Natural killer cell (primary cell): ENCODE data around the gene SPAG6. TPM values are rescaled to one million over a fixed set of nuclear protein-coding genes. Genes with fewer than 3 reads are reported as not detected.
A peak's percentile ranks its signal among the peaks of the same experiment; 100 is the strongest.

Experiments used
- ATAC-seq, 3 donors: fragments of 150-1000 bp in 2 of 3; fragments of 200-7000 bp in 1 of 3; cut with Tn5 transposase; 1 replicate in 1 of 3; 2 replicates in 2 of 3; pipeline ENCODE4 v1.10.0; 2021; ENCODE audit warnings: mild to moderate bottlenecking in 2 of 3, moderate library complexity in 2 of 3
- DNase-seq, 2 donors: peaks; one replicate each; pipeline versions ENCODE4 v3.0.0 to v3.0.0-alpha.2; 2013 to 2021; ENCODE audit warnings: mixed read lengths in 1 of 2
- H3K27ac ChIP-seq: one replicate; pipeline ENCODE4 v1.5.1; 2013; ENCODE audit warnings: mild to moderate bottlenecking, low read length
- H3K27me3 ChIP-seq: one replicate; pipeline ENCODE4 v1.6.1; 2013; ENCODE audit warnings: low read length; ENCODE audit not compliant: control insufficient read depth, insufficient read depth
- H3K36me3 ChIP-seq: one replicate; pipeline ENCODE4 v1.6.1; 2013; ENCODE audit warnings: low read length; ENCODE audit not compliant: control insufficient read depth, insufficient read depth
- H3K4me1 ChIP-seq: one replicate; pipeline ENCODE4 v1.6.1; 2013; ENCODE audit warnings: low read length; ENCODE audit not compliant: control insufficient read depth, insufficient read depth
- H3K4me3 ChIP-seq: one replicate; pipeline ENCODE4 v1.5.1; 2013; ENCODE audit warnings: low read length
- H3K9me3 ChIP-seq: one replicate; pipeline ENCODE4 v1.6.1; 2013; ENCODE audit warnings: low read length; ENCODE audit not compliant: control insufficient read depth, insufficient read depth
- H3K27ac Mint-ChIP-seq, 2 donors: one replicate each; pipeline ENCODE4 v1.8.0; 2022; ENCODE audit warnings: mild to moderate bottlenecking in 2 of 2, mixed read lengths in 2 of 2, moderate library complexity in 1 of 2
- H3K27me3 Mint-ChIP-seq, 2 donors: one replicate each; pipeline ENCODE4 v1.8.0; 2022; ENCODE audit warnings: low read depth in 2 of 2, mixed read lengths in 2 of 2
- H3K36me3 Mint-ChIP-seq: one replicate; pipeline ENCODE4 v1.8.0; 2022; ENCODE audit warnings: mixed read lengths
- H3K4me1 Mint-ChIP-seq, 2 donors: one replicate each; pipeline ENCODE4 v1.8.0; 2022; ENCODE audit warnings: mixed read lengths in 2 of 2
- H3K4me3 Mint-ChIP-seq: one replicate; pipeline ENCODE4 v1.8.0; 2022; ENCODE audit warnings: mild to moderate bottlenecking, moderate library complexity, mixed read lengths
- H3K9me3 Mint-ChIP-seq, 2 donors: one replicate each; pipeline ENCODE4 v1.8.0; 2022; ENCODE audit warnings: mixed read lengths in 2 of 2
- WGBS: methylation state at CpG from one replicate; pipeline ENCODE4 v1.1.7; 2013; ENCODE audit warnings: missing lambda C conversion rate; ENCODE audit not compliant: insufficient coverage; 5-methylcytosine and 5-hydroxymethylcytosine counted together
- intact Hi-C: fragments of 100-400 bp; cut with micrococcal nuclease; formaldehyde crosslinking; loops from one replicate; pipeline ENCODE4 v1.14.2; 2022
- total RNA-seq, 4 donors: library from RNA; stranded (reverse); fragments of 120-200 nt in 1 of 4; gene quantifications; one replicate each; pipeline versions ENCODE4 v1.2.3 to v1.2.4, GENCODE V29; 2013 to 2022
- TF ChIP-seq, protein P1 (sequence below): fragments of 200-600 bp; IDR thresholded peaks from one replicate; pipeline ENCODE4 v1.8.0; 2022; ENCODE audit warnings: antibody characterized with exemption

SPAG6 gene
- total RNA-seq, 3 donors from 2014 or later (not counting 1 experiment from before 2014, with no cell fraction given), result 0.35 to 0.79 TPM; not detected in 1

DNA sequence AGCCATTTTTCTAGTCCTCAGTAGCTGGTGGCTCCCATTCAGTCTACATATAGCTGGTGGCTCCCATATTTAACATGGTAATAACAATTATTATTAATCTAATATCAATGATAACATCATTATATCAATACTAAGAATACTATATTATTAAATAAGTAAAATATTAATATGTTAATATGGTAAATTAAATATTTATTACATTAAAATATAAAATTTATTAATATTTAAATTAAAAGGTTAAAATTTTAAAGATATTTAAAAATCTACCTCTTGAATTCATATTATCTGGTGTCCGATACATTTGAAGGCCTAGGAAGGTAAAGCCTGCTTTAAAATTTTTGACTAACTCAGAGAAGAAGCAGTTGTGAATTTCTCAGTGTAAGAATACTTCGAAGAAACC, 69.8 kb downstream of the SPAG6 start:
- no peak overlapping the region for H3K4me3 Mint-ChIP-seq
- H3K27me3 Mint-ChIP-seq, result no peaks in the 10 kb centered on the region
- TF ChIP-seq, protein P1, sequence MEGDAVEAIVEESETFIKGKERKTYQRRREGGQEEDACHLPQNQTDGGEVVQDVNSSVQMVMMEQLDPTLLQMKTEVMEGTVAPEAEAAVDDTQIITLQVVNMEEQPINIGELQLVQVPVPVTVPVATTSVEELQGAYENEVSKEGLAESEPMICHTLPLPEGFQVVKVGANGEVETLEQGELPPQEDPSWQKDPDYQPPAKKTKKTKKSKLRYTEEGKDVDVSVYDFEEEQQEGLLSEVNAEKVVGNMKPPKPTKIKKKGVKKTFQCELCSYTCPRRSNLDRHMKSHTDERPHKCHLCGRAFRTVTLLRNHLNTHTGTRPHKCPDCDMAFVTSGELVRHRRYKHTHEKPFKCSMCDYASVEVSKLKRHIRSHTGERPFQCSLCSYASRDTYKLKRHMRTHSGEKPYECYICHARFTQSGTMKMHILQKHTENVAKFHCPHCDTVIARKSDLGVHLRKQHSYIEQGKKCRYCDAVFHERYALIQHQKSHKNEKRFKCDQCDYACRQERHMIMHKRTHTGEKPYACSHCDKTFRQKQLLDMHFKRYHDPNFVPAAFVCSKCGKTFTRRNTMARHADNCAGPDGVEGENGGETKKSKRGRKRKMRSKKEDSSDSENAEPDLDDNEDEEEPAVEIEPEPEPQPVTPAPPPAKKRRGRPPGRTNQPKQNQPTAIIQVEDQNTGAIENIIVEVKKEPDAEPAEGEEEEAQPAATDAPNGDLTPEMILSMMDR, result no peak
- WGBS, result 80% methylated on average over 1 of the region's 2 CpGs
- no peak for ATAC-seq
- no peaks in the 10 kb centered on the region for H3K9me3 Mint-ChIP-seq
- no peak for DNase-seq
- H3K36me3 ChIP-seq, result no peaks in the 10 kb centered on the region
- H3K27ac Mint-ChIP-seq, result no peak overlapping the region
- intact Hi-C loops, result no loop called here
- H3K4me1 Mint-ChIP-seq, result no peaks in the 10 kb centered on the region
- H3K27ac ChIP-seq, result no peak overlapping the region
- H3K27me3 ChIP-seq, result no peaks in the 10 kb centered on the region
- H3K4me1 ChIP-seq, result no peaks in the 10 kb centered on the region
- no peaks in the 10 kb centered on the region for H3K9me3 ChIP-seq
- no peak overlapping the region for H3K4me3 ChIP-seq
- H3K36me3 Mint-ChIP-seq, result no peaks in the 10 kb centered on the region

DNA sequence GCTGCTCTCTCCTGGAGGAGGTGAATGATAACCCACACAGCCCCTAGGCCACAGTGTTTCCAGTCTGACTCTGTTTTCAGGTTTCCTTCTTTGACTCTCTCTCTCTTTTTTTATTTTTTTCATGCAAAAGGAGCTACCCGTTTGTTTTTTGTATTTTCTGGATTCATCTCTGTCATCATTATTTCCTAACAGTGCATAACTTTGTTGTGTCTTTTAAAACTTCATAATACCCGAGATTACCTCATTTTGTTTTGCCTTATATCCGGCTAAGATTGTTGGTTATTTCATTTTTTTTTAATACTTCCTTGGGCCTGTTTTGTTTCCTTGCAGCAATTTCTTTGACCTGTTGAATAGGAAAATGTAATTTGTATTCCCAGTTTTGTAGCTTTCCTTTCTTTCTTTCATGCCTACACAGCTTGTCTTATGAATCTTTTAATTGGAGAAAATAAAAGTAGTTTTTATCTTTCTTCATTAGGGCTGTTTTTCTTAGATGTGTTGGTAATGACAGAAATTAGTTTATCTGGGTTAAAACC, 72.5 kb downstream of the SPAG6 start:
- no peaks in the 10 kb centered on the region for H3K4me1 ChIP-seq
- no peaks in the 10 kb centered on the region for H3K36me3 Mint-ChIP-seq
- DNase-seq (no peak), ATAC-seq (no peak)
- no peaks in the 10 kb centered on the region for H3K9me3 Mint-ChIP-seq
- no peaks in the 10 kb centered on the region for H3K9me3 ChIP-seq
- intact Hi-C loops, result no loop called here
- H3K4me1 Mint-ChIP-seq, result no peaks in the 10 kb centered on the region
- H3K27ac Mint-ChIP-seq, result no peak overlapping the region
- H3K27me3 Mint-ChIP-seq, result no peaks in the 10 kb centered on the region
- H3K4me3 Mint-ChIP-seq, result no peak overlapping the region
- H3K27ac ChIP-seq, result no peak overlapping the region
- H3K4me3 ChIP-seq, result no peak overlapping the region
- H3K36me3 ChIP-seq, result no peaks in the 10 kb centered on the region
- no peaks in the 10 kb centered on the region for H3K27me3 ChIP-seq
- 30% methylated on average over 1 of the region's 3 CpGs for WGBS
- TF ChIP-seq, protein P1, result no peak

DNA sequence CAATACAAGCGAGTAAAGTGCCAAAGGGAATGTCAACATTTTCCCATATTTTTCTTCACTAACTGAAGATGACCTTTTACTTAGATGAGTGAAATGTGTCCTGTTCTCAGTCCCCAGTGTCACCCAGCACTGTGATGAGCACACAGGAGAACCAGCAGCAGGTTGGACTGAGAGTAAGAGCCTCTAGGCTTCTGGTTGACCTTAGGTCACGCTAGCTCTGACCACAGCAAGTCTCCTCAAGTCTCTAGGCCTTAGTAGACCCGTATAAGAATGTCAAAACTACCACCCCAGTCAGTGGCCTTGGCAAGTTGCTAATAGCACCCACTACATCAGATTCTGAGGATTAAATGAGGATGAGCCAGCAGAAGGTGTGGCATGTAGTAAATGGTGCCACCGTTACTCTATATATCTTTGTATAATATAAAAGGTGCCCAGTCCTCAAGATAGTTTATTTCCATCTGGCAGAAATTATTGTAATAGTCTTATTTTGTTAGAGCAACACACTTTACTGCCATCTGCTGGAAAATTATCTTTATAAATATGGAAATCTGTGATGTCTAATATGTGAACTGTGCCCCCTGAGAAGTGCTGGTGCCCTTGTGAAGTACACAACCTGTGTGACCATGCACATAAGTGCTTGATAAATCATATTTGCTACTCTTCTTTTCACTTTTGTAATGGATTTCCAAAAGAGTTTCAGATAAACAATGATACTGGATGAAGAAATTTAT, 75.7 kb downstream of the SPAG6 start:
- H3K27me3 Mint-ChIP-seq, result no peaks in the 10 kb centered on the region

More for the DNA sequence above, 75.7 kb downstream of the SPAG6 start:
- H3K36me3 ChIP-seq, result no peaks in the 10 kb centered on the region
- H3K4me3 ChIP-seq, result no peak overlapping the region
- TF ChIP-seq, protein P1, result peak; percentile 36
- H3K9me3 Mint-ChIP-seq, result no peaks in the 10 kb centered on the region
- no peaks in the 10 kb centered on the region for H3K4me1 ChIP-seq
- peak in 1 of 3 donors; percentile 26 for ATAC-seq
- no peaks in the 10 kb centered on the region for H3K36me3 Mint-ChIP-seq
- intact Hi-C loops, result loop anchor here (1.0 to 5.0 kb wide), 2 partner anchors 410 to 429 kb away; no protein-coding TSS in a partner anchor
- WGBS, result 75% methylated on average over 2 of the region's 4 CpGs
- no peak overlapping the region for H3K27ac Mint-ChIP-seq
- H3K4me1 Mint-ChIP-seq, result peaks cover 0 to 8% of the 10 kb centered on the region in 2 donors
- no peak overlapping the region for H3K27ac ChIP-seq
- no peaks in the 10 kb centered on the region for H3K9me3 ChIP-seq
- H3K27me3 ChIP-seq, result no peaks in the 10 kb centered on the region
- DNase-seq, result peak in 1 of 2 donors; percentile 57
- H3K4me3 Mint-ChIP-seq, result no peak overlapping the region
